Kidney epithelial cell (primary cell): ENCODE results near the gene PARP9. TPM values are rescaled to one million over a fixed set of nuclear protein-coding genes. Genes with fewer than 3 reads are reported as not detected.

ENCODE experiments used
- DNase-seq: peaks from one replicate; pipeline ENCODE4 v3.0.0-alpha.2; 2010; ENCODE audit warnings: low read depth
- H3K27me3 ChIP-seq: 2 replicates; pipeline ENCODE4 v1.6.0; 2011; ENCODE audit warnings: low read length; ENCODE audit not compliant: control insufficient read depth, insufficient read depth
- H3K36me3 ChIP-seq: 2 replicates; pipeline ENCODE4 v1.5.1; 2011; ENCODE audit warnings: low read length; ENCODE audit not compliant: control insufficient read depth, insufficient read depth
- H3K4me3 ChIP-seq: 2 replicates; pipeline ENCODE4 v1.5.1; 2011; ENCODE audit warnings: low read depth, mild to moderate bottlenecking, control low read depth, low read length
- total RNA-seq: library from RNA; depleted of rRNA; stranded (reverse); fragments of >200 nt; gene quantifications from 2 replicates; pipeline ENCODE4 v1.2.3, GENCODE V29; 2015
- TF ChIP-seq, protein P1 (sequence below): IDR thresholded peaks from 2 replicates; pipeline ENCODE4 v1.5.1; 2011; ENCODE audit warnings: mild to moderate bottlenecking, moderate library complexity, low read length, control low read depth, inconsistent platforms; ENCODE audit not compliant: insufficient read depth, poor library complexity, severe bottlenecking

PARP9 gene
- total RNA-seq, 1 donor from 2014 or later: 15.8 TPM

DNA sequence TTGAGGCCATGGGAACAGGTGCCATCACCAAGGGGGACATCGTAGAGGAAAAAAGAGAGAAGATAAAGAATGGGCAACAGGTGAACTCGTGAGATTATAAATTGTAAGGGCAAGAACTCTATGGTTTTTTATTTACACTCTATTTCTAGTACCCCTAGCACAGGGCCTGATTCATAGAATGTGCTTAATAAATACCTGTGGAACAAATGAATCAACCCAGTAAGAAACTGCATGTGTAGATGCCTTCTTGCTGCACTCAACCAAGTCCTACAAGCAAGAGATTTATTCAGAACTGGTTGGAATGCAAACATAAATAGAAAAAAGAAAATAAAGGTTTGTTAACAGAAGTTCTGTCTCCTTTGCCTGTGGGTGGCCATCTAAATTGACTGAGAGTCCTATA, 30.6 kb downstream of the PARP9 start:
- Histone ChIP-seq H3K27me3 (no peaks in the 10 kb centered on the region), H3K4me3 (no peak overlapping the region), H3K36me3 (peaks cover 2% of the 10 kb centered on the region)
- no peak for DNase-seq
- TF ChIP-seq, protein P1, sequence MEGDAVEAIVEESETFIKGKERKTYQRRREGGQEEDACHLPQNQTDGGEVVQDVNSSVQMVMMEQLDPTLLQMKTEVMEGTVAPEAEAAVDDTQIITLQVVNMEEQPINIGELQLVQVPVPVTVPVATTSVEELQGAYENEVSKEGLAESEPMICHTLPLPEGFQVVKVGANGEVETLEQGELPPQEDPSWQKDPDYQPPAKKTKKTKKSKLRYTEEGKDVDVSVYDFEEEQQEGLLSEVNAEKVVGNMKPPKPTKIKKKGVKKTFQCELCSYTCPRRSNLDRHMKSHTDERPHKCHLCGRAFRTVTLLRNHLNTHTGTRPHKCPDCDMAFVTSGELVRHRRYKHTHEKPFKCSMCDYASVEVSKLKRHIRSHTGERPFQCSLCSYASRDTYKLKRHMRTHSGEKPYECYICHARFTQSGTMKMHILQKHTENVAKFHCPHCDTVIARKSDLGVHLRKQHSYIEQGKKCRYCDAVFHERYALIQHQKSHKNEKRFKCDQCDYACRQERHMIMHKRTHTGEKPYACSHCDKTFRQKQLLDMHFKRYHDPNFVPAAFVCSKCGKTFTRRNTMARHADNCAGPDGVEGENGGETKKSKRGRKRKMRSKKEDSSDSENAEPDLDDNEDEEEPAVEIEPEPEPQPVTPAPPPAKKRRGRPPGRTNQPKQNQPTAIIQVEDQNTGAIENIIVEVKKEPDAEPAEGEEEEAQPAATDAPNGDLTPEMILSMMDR: no peak

DNA sequence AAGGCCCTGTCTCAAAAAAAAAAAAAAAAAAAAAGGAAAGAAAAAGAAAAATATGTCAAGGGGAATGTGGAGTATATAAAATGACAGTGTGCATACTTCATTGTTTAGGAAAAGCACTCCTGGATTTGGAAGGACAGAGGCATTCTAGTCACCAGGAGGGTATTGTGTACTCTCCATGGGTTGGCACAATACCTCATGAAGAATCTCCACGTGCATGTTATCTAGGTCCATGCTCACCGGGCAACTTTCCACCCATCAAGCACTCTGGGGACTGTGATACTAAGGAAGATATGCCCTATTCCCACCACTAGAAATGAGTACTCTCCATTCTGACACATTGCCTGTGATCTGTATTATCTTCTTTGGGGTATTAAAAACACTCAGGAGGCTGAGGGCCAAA, 33.9 kb downstream of the PARP9 start:
- Histone ChIP-seq H3K27me3 (no peaks in the 10 kb centered on the region), H3K4me3 (no peak overlapping the region), H3K36me3 (peaks cover 2% of the 10 kb centered on the region)
- TF ChIP-seq, protein P1: no peak
- DNase-seq: no peak

DNA sequence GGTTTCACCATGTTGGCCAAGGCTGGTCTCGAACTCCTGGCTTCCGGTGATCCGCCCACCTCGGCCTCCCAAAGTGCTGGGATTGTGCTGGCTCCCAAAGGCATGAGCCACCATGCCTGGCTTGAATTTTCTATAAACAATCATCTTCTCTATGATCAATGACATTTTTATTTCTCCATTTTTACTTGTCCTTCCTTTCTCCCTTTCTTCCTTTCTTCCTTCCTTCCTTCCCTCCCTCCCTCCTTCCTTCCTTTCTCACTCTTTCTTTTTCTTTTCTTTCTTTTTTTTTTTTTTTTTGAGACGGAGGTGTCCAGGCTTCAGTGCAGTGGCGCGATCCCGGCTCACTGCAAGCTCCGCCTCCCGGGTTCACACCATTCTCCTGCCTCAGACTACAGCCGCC, 40.8 kb downstream of the PARP9 start:
- no peak for DNase-seq
- Histone ChIP-seq H3K4me3 (no peak overlapping the region), H3K36me3 (no peaks in the 10 kb centered on the region), H3K27me3 (no peaks in the 10 kb centered on the region)
- TF ChIP-seq, protein P1: no peak

DNA sequence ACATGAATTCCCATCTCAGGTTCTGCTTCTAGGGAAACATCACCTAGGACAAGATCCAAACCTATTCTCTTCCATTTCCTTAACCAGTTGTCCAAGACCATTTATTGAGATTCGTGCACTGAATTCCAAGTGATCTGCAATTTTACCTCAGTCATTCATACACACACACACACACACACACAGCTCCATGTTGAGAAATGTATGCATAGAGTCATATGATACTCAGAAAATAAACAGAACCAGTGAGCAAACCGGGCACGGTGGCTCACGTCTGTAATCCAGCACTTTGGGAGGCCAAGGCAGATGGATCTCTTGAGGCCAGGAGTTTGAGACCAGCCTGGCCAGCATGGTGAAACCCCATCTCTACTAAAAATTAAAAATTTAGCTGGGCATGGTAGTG, 43.2 kb downstream of the PARP9 start:
- TF ChIP-seq, protein P1: no peak
- no peak for DNase-seq
- Histone ChIP-seq H3K27me3 (no peaks in the 10 kb centered on the region), H3K4me3 (no peak overlapping the region), H3K36me3 (no peaks in the 10 kb centered on the region)

DNA sequence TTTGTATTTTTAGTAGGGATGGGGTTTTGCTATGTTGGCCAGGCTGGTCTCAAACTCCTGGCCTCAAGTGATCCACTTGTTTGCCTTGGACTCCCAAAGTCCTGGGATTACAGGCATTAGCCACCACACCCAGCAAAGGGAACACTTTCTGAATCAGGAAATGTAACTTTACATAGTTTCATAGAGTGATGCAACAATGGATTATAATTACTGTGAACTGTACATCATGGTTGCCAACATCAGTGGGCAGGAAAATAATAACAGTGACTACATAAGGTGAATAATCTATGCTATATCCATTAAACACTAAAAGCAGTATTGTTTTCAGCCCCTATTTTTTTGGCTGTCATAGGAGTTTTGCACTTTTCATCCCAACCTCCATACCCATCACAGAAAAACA, 44.4 kb downstream of the PARP9 start:
- TF ChIP-seq, protein P1: no peak
- H3K4me3 ChIP-seq: no peak overlapping the region
- no peaks in the 10 kb centered on the region for H3K36me3 ChIP-seq
- no peak for DNase-seq
- H3K27me3 ChIP-seq: no peaks in the 10 kb centered on the region

DNA sequence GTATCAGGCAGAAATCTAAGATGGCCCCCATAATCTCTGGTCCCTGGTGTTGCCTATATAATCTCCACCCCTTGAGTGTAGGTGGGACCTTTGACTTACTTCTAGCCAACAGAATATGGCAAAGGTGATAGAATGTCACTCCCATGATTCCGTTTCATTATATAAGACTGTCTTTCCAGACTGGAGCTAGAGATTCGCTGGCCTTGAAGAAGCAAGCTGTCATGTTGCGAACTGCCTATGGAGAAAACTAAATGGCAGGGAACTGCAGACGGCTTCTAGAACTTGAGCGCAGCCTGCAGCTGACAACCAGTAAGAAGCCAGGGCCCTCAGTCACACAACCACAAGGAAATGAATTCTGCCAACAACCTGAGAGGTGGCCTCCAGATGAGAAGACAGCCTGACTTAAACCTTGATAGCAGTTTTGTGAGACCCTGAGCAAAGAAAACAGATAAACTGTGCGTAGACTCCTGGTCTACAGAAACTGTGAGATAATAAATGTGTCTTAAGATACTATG, 47.2 kb downstream of the PARP9 start:
- no peaks in the 10 kb centered on the region for H3K27me3 ChIP-seq
- TF ChIP-seq, protein P1: no peak
- H3K4me3 ChIP-seq: no peak overlapping the region
- no peak for DNase-seq
- no peaks in the 10 kb centered on the region for H3K36me3 ChIP-seq
